ENCODE data around the gene MGRN1. TPM values are rescaled to one million over a fixed set of nuclear protein-coding genes. Genes with fewer than 3 reads are reported as not detected.
A peak's percentile ranks its signal among the peaks of the same experiment; 100 is the strongest.

Gene MGRN1
- total and polyA plus RNA-seq, 2 of the 13 experiments (the other 11 are each of a cell fraction or from before 2014, with no cell fraction given) = 11.9 to 12.6 TPM

DNA sequence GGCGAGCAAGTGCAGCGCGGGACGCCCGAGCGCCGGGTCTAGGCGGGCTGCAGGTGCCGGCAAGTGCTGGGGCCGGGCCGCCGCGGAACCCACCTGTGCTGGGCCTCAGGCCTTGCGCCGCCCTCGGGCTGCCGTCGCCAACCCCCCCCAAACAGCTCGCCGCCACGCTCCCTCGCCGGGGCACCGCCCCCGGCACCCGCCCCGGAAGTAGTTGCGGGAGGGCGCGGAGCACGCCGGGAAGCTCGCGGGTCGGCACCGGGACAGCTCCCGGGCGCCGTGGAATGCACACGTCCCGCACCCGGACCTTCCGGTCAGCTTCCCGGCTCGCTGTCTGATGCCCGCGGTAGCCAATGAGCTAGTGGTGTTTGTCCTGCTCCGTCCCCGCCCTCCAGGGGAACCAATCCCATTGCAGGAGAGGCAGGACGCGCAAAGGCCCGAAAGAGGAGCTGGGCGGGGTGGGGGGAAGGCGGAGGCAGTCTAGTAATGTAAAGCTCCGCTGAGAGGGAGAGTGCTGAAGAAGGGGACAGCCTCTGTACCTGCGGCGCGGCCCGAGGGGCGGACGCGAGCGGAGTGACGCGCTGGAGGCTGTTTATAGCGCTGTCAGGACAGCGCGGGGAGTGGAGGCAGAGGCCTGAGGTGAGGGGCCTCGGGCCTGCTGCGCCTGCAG, 109.6 kb downstream of the MGRN1 start, which contains the start of the genes ANKS3 and DNAAF8 (continued):
- TF ChIP-seq TAF15 (IDR thresholded peaks at IDR 0.05; ENCODE audit: low read depth, low read length, poor library complexity, severe bottlenecking) = peak; percentile 35
- no peak for TF ChIP-seq ZNF34 (CRISPR knock-in tag; IDR thresholded peaks at IDR 0.05; ENCODE audit: borderline replicate concordance)
- TF ChIP-seq AKNA (CRISPR knock-in tag; IDR thresholded peaks at IDR 0.05; ENCODE audit: borderline replicate concordance) = no peak
- peak; percentile 78; the same call in 1 of the 2 replicates for TF ChIP-seq MTERF4 (CRISPR knock-in tag; IDR thresholded peaks at IDR 0.05)
- TF ChIP-seq ZNF282 (IDR thresholded peaks at IDR 0.05; ENCODE audit: partially characterized antibody) = no peak
- TF ChIP-seq ZNF781 (CRISPR knock-in tag; IDR thresholded peaks at IDR 0.05; ENCODE audit: borderline replicate concordance, not compliant biosample characterization) = no peak
- TF ChIP-seq RBM22 (optimal IDR thresholded peaks at IDR 0.05; ENCODE audit: low read length) = no peak
- TF ChIP-seq ZNF136 (CRISPR knock-in tag; IDR thresholded peaks at IDR 0.05; ENCODE audit: low read depth) = no peak
- peak; percentile 81 for TF ChIP-seq YY1 (IDR thresholded peaks at IDR 0.05; ENCODE audit: insufficient read depth, insufficient replicate concordance, low read depth, low read length)
- TF ChIP-seq, protein P1, sequence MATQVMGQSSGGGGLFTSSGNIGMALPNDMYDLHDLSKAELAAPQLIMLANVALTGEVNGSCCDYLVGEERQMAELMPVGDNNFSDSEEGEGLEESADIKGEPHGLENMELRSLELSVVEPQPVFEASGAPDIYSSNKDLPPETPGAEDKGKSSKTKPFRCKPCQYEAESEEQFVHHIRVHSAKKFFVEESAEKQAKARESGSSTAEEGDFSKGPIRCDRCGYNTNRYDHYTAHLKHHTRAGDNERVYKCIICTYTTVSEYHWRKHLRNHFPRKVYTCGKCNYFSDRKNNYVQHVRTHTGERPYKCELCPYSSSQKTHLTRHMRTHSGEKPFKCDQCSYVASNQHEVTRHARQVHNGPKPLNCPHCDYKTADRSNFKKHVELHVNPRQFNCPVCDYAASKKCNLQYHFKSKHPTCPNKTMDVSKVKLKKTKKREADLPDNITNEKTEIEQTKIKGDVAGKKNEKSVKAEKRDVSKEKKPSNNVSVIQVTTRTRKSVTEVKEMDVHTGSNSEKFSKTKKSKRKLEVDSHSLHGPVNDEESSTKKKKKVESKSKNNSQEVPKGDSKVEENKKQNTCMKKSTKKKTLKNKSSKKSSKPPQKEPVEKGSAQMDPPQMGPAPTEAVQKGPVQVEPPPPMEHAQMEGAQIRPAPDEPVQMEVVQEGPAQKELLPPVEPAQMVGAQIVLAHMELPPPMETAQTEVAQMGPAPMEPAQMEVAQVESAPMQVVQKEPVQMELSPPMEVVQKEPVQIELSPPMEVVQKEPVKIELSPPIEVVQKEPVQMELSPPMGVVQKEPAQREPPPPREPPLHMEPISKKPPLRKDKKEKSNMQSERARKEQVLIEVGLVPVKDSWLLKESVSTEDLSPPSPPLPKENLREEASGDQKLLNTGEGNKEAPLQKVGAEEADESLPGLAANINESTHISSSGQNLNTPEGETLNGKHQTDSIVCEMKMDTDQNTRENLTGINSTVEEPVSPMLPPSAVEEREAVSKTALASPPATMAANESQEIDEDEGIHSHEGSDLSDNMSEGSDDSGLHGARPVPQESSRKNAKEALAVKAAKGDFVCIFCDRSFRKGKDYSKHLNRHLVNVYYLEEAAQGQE (IDR thresholded peaks at IDR 0.05; ENCODE audit: borderline replicate concordance in 1 of 2, low read depth in 1 of 2, low read length in 2 of 2) = peak; percentile 6 to 64; a peak in 2 of 4 replicates
- peak; percentile 21; the same call in 1 of the 2 replicates for TF ChIP-seq NCOA2 (CRISPR knock-in tag; IDR thresholded peaks at IDR 0.05)
- TF ChIP-seq RERE (CRISPR knock-in tag; IDR thresholded peaks at IDR 0.05; ENCODE audit: low read depth) = 0 out of 2 replicates have a peak, but pooled peaks have one; percentile 20

All from HepG2 (cell line).